H1 (cell line): ENCODE measurements around the gene NR2F1. TPM values are rescaled to one million over a fixed set of nuclear protein-coding genes. Genes with fewer than 3 reads are reported as not detected.

Source experiments
- CTCF ChIA-PET: fragments of 300-600 bp; sonication (Branson Sonifier 250); formaldehyde crosslinking; loops from one replicate; lab custom pipeline; 2021; ENCODE audit not compliant: partially characterized antibody; lab: Charles Lee
- POLR2A ChIA-PET: fragments of 300-600 bp; sonication (Branson Sonifier 250); formaldehyde crosslinking; loops from one replicate; lab custom pipeline; 2021; ENCODE audit warnings: inconsistent platforms; ENCODE audit not compliant: partially characterized antibody; lab: Charles Lee
- DNase-seq, 2 experiments: peaks; one replicate each; pipeline versions ENCODE4 v3.0.0 to v3.0.0-alpha.2; 2010 to 2022; ENCODE audit warnings: low spot score in 2 of 2, low read depth in 1 of 2, mixed read lengths in 1 of 2
- FAIRE-seq: peaks from 2 replicates; lab custom pipeline; 2011; peaks lifted over from hg19 to GRCh38; lab: Jason Lieb, UNC
- H2AFZ ChIP-seq: 2 replicates; pipeline ENCODE4 v1.8.1; 2012; ENCODE audit warnings: low read length, inconsistent platforms
- H2AK5ac ChIP-seq: 2 replicates; pipeline ENCODE4 v1.6.1; 2013; ENCODE audit warnings: low read depth, low read length
- H2BK120ac ChIP-seq: replicated peaks from 2 replicates; pipeline ENCODE3; 2013; ENCODE audit warnings: low read depth, low read length, inconsistent platforms
- H2BK12ac ChIP-seq: 2 replicates; pipeline ENCODE4 v1.6.1; 2013; ENCODE audit warnings: low read depth, low read length
- H2BK15ac ChIP-seq: 2 replicates; pipeline ENCODE4 v1.6.1; 2013; ENCODE audit warnings: low read length
- H2BK20ac ChIP-seq: 2 replicates; pipeline ENCODE4 v1.6.1; 2013; ENCODE audit warnings: low read length
- H2BK5ac ChIP-seq: 2 replicates; pipeline ENCODE4 v1.6.1; 2013; ENCODE audit warnings: low read depth, low read length
- H3K14ac ChIP-seq: 2 replicates; pipeline ENCODE4 v1.6.1; 2013; ENCODE audit warnings: inconsistent platforms; ENCODE audit not compliant: insufficient read length
- H3K18ac ChIP-seq: 2 replicates; pipeline ENCODE4 v1.6.1; 2013; ENCODE audit warnings: low read length; ENCODE audit errors: extremely low read depth
- H3K23ac ChIP-seq: 2 replicates; pipeline ENCODE4 v1.6.1; 2013; ENCODE audit warnings: inconsistent platforms; ENCODE audit not compliant: insufficient read length
- H3K23me2 ChIP-seq: 2 replicates; pipeline ENCODE4 v1.6.1; 2013; ENCODE audit warnings: low read depth, low read length
- H3K27ac ChIP-seq: 2 replicates; pipeline ENCODE4 v1.6.1; 2011; ENCODE audit warnings: low read depth, low read length, inconsistent platforms
- H3K27me3 ChIP-seq, 4 experiments: replicated peaks in 1 of 4; 1 replicate in 1 of 4; 2 replicates in 3 of 4; pipeline versions ENCODE4 v1.6.1 to v1.8.1; 2011 to 2013; ENCODE audit warnings: low read length in 3 of 4, mild to moderate bottlenecking in 3 of 4, inconsistent platforms in 2 of 4, mixed read lengths in 2 of 4, moderate library complexity in 1 of 4; ENCODE audit not compliant: control insufficient read depth in 3 of 4, insufficient read depth in 3 of 4; ENCODE audit errors: extremely low read depth in 1 of 4
- H3K36me3 ChIP-seq, 4 experiments: 2 replicates each; pipeline versions ENCODE4 v1.6.1 to v1.8.1; 2011 to 2013; ENCODE audit warnings: mild to moderate bottlenecking in 4 of 4, low read length in 3 of 4, moderate library complexity in 2 of 4, control low read depth in 1 of 4, inconsistent platforms in 1 of 4; ENCODE audit not compliant: insufficient read depth in 4 of 4, control insufficient read depth in 2 of 4
- H3K4ac ChIP-seq: replicated peaks from 2 replicates; pipeline ENCODE3; 2013; ENCODE audit warnings: low read length, low read depth, mixed read lengths, inconsistent platforms; ENCODE audit not compliant: insufficient read length
- H3K4me1 ChIP-seq, 4 experiments: replicated peaks in 1 of 4; 1 replicate in 1 of 4; 2 replicates in 3 of 4; pipeline versions ENCODE4 v1.6.1 to v1.8.1; 2011 to 2013; ENCODE audit warnings: low read length in 3 of 4, inconsistent platforms in 2 of 4, mixed read lengths in 1 of 4; ENCODE audit not compliant: insufficient read depth in 4 of 4, control insufficient read depth in 3 of 4
- H3K4me2 ChIP-seq, 2 experiments: 2 replicates each; pipeline versions ENCODE4 v1.6.1 to v1.8.1; 2011 to 2013; ENCODE audit warnings: low read depth in 2 of 2, low read length in 2 of 2, control low read depth in 1 of 2, inconsistent platforms in 1 of 2, mild to moderate bottlenecking in 1 of 2; ENCODE audit not compliant: insufficient read depth in 1 of 2
- H3K4me3 ChIP-seq, 4 experiments: fragments of 200-600, 300-600 bp in 1 of 4; sonication (generic), shearing (Covaris generic), sonication (Bioruptor Twin) in 1 of 4; 2 replicates each; pipeline versions ENCODE4 v1.5.1 to v1.8.1; 2011 to 2016; ENCODE audit warnings: low read length in 4 of 4, low read depth in 3 of 4, control low read depth in 2 of 4, inconsistent platforms in 2 of 4, mild to moderate bottlenecking in 2 of 4, mixed read lengths in 1 of 4, moderate library complexity in 1 of 4; ENCODE audit not compliant: insufficient read depth in 2 of 4; ENCODE audit errors: extremely low read depth in 1 of 4
- H3K56ac ChIP-seq: replicated peaks from 2 replicates; pipeline ENCODE3; 2013; ENCODE audit warnings: low read depth, mild to moderate bottlenecking, mixed read lengths, low read length, inconsistent platforms; ENCODE audit not compliant: insufficient read length
- H3K79me1 ChIP-seq: 2 replicates; pipeline ENCODE4 v1.6.1; 2013; ENCODE audit warnings: low read depth, low read length, control low read depth
- H3K79me2 ChIP-seq, 2 experiments: 2 replicates each; pipeline versions ENCODE4 v1.6.1 to v1.8.1; 2012 to 2013; ENCODE audit warnings: low read length in 2 of 2, mild to moderate bottlenecking in 2 of 2, inconsistent platforms in 1 of 2; ENCODE audit not compliant: insufficient read depth in 2 of 2, control insufficient read depth in 1 of 2
- H3K9ac ChIP-seq, 4 experiments: replicated peaks in 1 of 4; 1 replicate in 1 of 4; 2 replicates in 3 of 4; pipeline versions ENCODE4 v1.6.1 to v1.8.1; 2011 to 2013; ENCODE audit warnings: low read depth in 3 of 4, low read length in 3 of 4, control low read depth in 2 of 4, mild to moderate bottlenecking in 2 of 4, moderate library complexity in 2 of 4, inconsistent platforms in 1 of 4; ENCODE audit errors: extremely low read depth in 1 of 4
- H3K9me3 ChIP-seq, 2 experiments: 2 replicates each; pipeline versions ENCODE4 v1.6.1 to v1.8.1; 2012 to 2013; ENCODE audit warnings: mild to moderate bottlenecking in 2 of 2, moderate library complexity in 2 of 2, control low read depth in 1 of 2, inconsistent platforms in 1 of 2, low read depth in 1 of 2, low read length in 1 of 2, mixed read lengths in 1 of 2; ENCODE audit not compliant: insufficient read depth in 2 of 2
- H4K20me1 ChIP-seq, 2 experiments: replicated peaks in 1 of 2; 2 replicates each; pipeline versions ENCODE3 to v1.8.1; 2011 to 2013; ENCODE audit warnings: inconsistent platforms in 2 of 2, low read length in 2 of 2, mild to moderate bottlenecking in 1 of 2; ENCODE audit not compliant: insufficient read depth in 2 of 2, control insufficient read depth in 1 of 2
- H4K5ac ChIP-seq: 2 replicates; pipeline ENCODE4 v1.6.1; 2013; ENCODE audit warnings: low read length, low read depth, mixed read lengths, inconsistent platforms; ENCODE audit not compliant: insufficient read length
- H4K8ac ChIP-seq: 2 replicates; pipeline ENCODE4 v1.8.0; 2013; ENCODE audit warnings: mild to moderate bottlenecking, moderate library complexity, low read length, inconsistent platforms; ENCODE audit not compliant: insufficient read depth; ENCODE audit errors: extremely low read depth
- H4K91ac ChIP-seq: replicated peaks from 2 replicates; pipeline ENCODE3; 2013; ENCODE audit warnings: low read length, mixed read lengths, inconsistent platforms; ENCODE audit not compliant: insufficient read length
- BACH1 ChIP-seq: IDR thresholded peaks from 2 replicates; pipeline ENCODE4 v1.6.1; 2012; ENCODE audit warnings: low read length, improper control_type of control experiment
- JUN ChIP-seq: IDR thresholded peaks from 2 replicates; pipeline ENCODE4 v1.6.1; 2011; ENCODE audit warnings: low read depth, mild to moderate bottlenecking, improper control_type of control experiment, low read length
- NANOG ChIP-seq: IDR thresholded peaks from 2 replicates; pipeline ENCODE4 v1.6.1; 2011; ENCODE audit warnings: low read length, low read depth, mild to moderate bottlenecking, inconsistent platforms; ENCODE audit not compliant: insufficient read depth, poor library complexity, severe bottlenecking
- RFX5 ChIP-seq: IDR thresholded peaks from 2 replicates; pipeline ENCODE4 v1.6.1; 2011; ENCODE audit warnings: low read depth, low read length, improper control_type of control experiment, borderline replicate concordance
- RNF2 ChIP-seq: fragments of 200-900, 300-1000 bp; sonication (generic); IDR thresholded peaks from 2 replicates; pipeline ENCODE4 v1.7.1; 2016; ENCODE audit warnings: borderline replicate concordance, low read depth, mild to moderate bottlenecking, antibody characterized with exemption, low read length; ENCODE audit not compliant: poor library complexity, severe bottlenecking; ENCODE audit errors: missing control alignments
- SP2 ChIP-seq: IDR thresholded peaks from 2 replicates; pipeline ENCODE4 v1.6.1; 2012; ENCODE audit warnings: mild to moderate bottlenecking, low read length, inconsistent platforms
- SP4 ChIP-seq: IDR thresholded peaks from 2 replicates; pipeline ENCODE4 v1.6.1; 2012; ENCODE audit warnings: low read length, inconsistent platforms
- SRF ChIP-seq: IDR thresholded peaks from 2 replicates; pipeline ENCODE4 v1.6.1; 2011; ENCODE audit warnings: mild to moderate bottlenecking, low read depth, low read length, moderate library complexity
- TCF12 ChIP-seq: IDR thresholded peaks from 2 replicates; pipeline ENCODE4 v1.6.1; 2011; ENCODE audit warnings: low read depth, mild to moderate bottlenecking, low read length
- polyA plus RNA-seq, 7 experiments: library from polyadenylated mRNA; depleted of rRNA in 3 of 7; stranded (reverse) in 5 of 7; unstranded in 2 of 7; fragments of >200 nt in 5 of 7; fragments of 200-250 nt in 2 of 7; gene quantifications; 1 replicate in 5 of 7; 2 replicates in 1 of 7; 4 replicates in 1 of 7; pipeline versions ENCODE4 v1.2.1 to v1.2.3, GENCODE V29; 2011 to 2013; ENCODE audit warnings: missing spikeins in 2 of 7, mixed read lengths in 2 of 7
- total RNA-seq: library from RNA; stranded (reverse); fragmentation: NEBNext Ultra II Directional; extraction: Animal tissue kit (Norgen Biotek cat#: 25700); gene quantifications from 2 replicates; pipeline ENCODE4 v1.2.1, GENCODE V29; 2021

Gene NR2F1
- total and polyA plus RNA-seq, 2 of the 8 experiments (the other 6 are each of a cell fraction or from before 2014, with no cell fraction given): not detected

- H2BK15ac ChIP-seq: no peak overlapping the region
- no peak overlapping the region for H3K27ac ChIP-seq
- no peak overlapping the region for H2BK120ac ChIP-seq
- no peak overlapping the region for H4K8ac ChIP-seq
- no peak overlapping the region for H2AK5ac ChIP-seq
- H3K79me2 ChIP-seq: no peaks in the 10 kb centered on the region
- no peak overlapping the region for H2BK5ac ChIP-seq
- no peaks in the 10 kb centered on the region for H3K23me2 ChIP-seq
- H4K5ac ChIP-seq: no peak overlapping the region
- no peaks in the 10 kb centered on the region for H3K79me1 ChIP-seq
- H4K91ac ChIP-seq: no peak overlapping the region
- H3K4me1 ChIP-seq: peaks cover 5 to 8% (median 6%) of the 10 kb centered on the region in 4 experiments; a peak in 5 of 7 replicates
- H2BK20ac ChIP-seq: no peak overlapping the region
- no peak for DNase-seq
- TF ChIP-seq TCF12 (no peak), JUN (no peak), RFX5 (no peak), NANOG (no peak), RNF2 (no peak), SRF (no peak), BACH1 (no peak), SP4 (no peak), SP2 (no peak)
- H3K18ac ChIP-seq: no peak overlapping the region
- no peak overlapping the region for H3K14ac ChIP-seq
- H3K56ac ChIP-seq: no peak overlapping the region
- ChIA-PET CTCF (interaction anchor here (0.7 to 2.6 kb wide), 12 partner anchors 10 to 474 kb away, joined by 3 to 16 read pairs (median 4); no protein-coding TSS in a partner anchor), POLR2A (interaction anchor here (0.7 to 2.1 kb wide), 6 partner anchors 9 to 793 kb away, joined by 3 to 9 read pairs (median 4); no protein-coding TSS in a partner anchor)
- H3K9ac ChIP-seq: no peak overlapping the region
- FAIRE-seq: no peak
- peaks cover 11% of the 10 kb centered on the region in 2 experiments for H4K20me1 ChIP-seq
- H2AFZ ChIP-seq: no peak overlapping the region
- no peak overlapping the region for H3K23ac ChIP-seq
- H3K4ac ChIP-seq: no peak overlapping the region
- H3K27me3 ChIP-seq: peaks cover 67 to 98% (median 86%) of the 10 kb centered on the region in 4 experiments
- H3K9me3 ChIP-seq: no peaks in the 10 kb centered on the region
- peak overlapping the region in 1 of 2 experiments; percentile 66; a peak in 1 of 4 replicates for H3K4me2 ChIP-seq
- H2BK12ac ChIP-seq: no peak overlapping the region
- H3K4me3 ChIP-seq: peak overlapping the region in 1 of 4 experiments; percentile 25; a peak in 1 of 8 replicates
- no peaks in the 10 kb centered on the region for H3K36me3 ChIP-seq
Observed at GRCh38 chr5:93612855-93613243, 29.8 kb downstream of the NR2F1 start.
